Middle frontal gyrus (tissue), 1 donor: ENCODE measurements around the gene UGT1A1.

ENCODE experiments used
- DNase-seq: peaks from one replicate; pipeline ENCODE4 v3.0.0-alpha.2; 2015; ENCODE audit warnings: low spot score; ENCODE audit errors: extremely low spot score

The UGT1A1 gene

DNA sequence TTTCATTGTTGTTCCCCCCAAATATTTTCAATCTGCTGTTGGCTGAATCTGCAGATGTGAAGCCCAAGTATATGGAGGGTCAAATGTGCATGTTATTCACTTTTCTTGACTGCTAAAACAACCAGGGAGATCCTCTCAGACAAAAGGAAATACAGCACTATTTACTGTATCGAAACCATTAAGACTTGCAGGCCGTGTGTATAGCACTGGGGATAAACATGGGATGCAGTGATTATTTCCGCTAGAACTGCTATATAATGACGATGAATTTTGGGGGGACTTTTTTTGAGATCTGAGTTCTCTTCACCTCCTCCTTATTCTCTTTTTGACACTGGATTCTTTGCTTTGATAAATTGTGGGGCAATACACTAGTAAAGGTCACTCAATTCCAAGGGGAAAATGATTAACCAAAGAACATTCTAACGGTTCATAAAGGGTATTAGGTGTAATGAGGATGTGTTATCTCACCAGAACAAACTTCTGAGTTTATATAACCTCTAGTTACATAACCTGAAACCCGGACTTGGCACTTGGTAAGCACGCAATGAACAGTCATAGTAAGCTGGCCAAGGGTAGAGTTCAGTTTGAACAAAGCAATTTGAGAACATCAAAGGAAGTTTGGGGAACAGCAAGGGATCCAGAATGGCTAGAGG is 3.5 kb upstream of the UGT1A1 start:
- DNase-seq = no peak

GRCh38 chr2:233758141-233758540 is 1.9 kb upstream of the UGT1A1 start:
- no peak for DNase-seq

DNA sequence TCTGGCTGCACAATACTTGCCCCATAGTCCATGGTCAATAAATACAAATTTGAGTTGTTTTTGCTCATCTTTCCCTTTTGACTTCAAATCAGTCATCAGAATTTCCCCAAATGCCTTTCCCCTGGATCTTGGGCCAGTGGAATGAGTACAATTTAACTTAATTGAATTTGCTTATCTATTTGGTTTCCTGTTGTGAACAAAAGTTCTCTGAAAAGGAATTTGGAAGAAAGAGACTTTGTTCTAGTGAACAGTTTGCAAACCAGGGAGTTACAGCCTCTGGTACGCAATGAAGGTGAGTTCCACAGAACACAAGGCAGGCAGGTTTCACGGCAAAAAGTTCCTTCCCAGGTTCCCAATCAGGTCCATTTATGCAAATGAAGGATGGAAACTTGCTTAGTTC is 1.2 kb upstream of the UGT1A1 start:
- no peak for DNase-seq

DNA sequence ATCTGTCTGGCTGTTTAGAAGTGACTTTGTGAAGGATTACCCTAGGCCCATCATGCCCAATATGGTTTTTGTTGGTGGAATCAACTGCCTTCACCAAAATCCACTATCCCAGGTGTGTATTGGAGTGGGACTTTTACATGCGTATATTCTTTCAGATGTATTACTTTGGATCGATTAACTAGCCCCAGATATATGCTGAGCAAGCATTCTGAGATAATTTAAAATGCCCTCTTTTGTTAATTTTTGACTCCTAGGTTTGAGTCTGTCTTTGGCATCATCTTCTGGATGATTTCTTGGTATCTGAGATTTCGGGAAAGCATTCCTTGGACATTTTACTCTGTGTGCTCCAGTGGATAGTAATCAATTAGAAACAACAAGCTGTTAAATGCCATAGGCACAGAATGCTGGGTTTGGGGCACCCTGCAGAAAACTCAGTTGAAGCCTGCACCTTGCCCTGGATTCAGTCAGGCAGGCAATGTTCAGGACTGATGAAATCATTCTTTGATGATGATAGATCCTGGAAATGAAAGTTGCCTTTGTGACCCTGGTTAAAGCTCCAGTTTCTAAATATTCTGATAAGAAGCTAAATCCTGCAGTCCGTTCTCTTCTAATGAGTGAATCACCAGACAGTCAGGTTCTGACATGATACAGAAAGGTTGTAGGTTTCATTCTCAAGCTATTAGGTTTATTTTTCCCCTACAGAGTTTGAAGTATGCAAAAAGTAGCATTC is 1.1 kb downstream of the UGT1A1 start:
- DNase-seq = no peak

GRCh38 chr2:233764264-233764663 is 4.2 kb downstream of the UGT1A1 start:
- no peak for DNase-seq

- DNase-seq = no peak
Measured at GRCh38 chr2:233764761-233765160, 4.7 kb downstream of the UGT1A1 start.

- no peak for DNase-seq
Measured at GRCh38 chr2:233766416-233766815, 6.3 kb downstream of the UGT1A1 start.

GRCh38 chr2:233768076-233768475 is 8.0 kb downstream of the UGT1A1 start:
- DNase-seq = no peak

DNA sequence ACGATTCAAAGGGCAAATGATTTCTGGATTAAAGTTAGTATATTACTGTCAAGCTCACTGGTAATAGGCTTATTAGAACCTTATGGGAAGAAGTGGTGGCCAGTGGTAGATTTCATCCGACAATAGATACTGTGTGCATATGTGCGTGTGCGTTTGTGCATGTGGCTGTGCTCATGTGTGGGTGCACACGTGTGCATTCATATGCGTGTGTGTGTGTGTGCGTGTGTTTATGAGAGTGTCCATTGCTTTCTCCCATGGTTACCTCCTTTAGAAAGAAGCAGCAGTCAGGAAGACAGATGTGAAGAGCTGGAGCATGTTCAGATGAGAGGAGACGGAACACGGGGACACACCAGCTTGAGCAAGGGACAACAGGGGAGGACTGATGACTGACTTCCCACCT is 9.2 kb downstream of the UGT1A1 start:
- no peak for DNase-seq

DNA sequence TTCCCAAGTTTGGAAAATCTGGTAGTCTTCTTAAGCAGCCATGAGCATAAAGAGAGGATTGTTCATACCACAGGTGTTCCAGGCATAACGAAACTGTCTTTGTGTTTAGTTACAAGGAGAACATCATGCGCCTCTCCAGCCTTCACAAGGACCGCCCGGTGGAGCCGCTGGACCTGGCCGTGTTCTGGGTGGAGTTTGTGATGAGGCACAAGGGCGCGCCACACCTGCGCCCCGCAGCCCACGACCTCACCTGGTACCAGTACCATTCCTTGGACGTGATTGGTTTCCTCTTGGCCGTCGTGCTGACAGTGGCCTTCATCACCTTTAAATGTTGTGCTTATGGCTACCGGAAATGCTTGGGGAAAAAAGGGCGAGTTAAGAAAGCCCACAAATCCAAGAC is 12.1 kb downstream of the UGT1A1 start:
- no peak for DNase-seq

DNA sequence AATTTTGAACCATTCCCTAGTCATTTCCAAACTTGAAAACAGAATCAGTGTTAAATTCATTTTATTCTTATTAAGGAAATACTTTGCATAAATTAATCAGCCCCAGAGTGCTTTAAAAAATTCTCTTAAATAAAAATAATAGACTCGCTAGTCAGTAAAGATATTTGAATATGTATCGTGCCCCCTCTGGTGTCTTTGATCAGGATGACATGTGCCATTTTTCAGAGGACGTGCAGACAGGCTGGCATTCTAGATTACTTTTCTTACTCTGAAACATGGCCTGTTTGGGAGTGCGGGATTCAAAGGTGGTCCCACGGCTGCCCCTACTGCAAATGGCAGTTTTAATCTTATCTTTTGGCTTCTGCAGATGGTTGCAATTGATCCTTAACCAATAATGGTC is 12.5 kb downstream of the UGT1A1 start:
- no peak for DNase-seq

GRCh38 chr2:233773854-233774253 is 13.8 kb downstream of the UGT1A1 start:
- DNase-seq = no peak

GRCh38 chr2:233775414-233775813 is 15.3 kb downstream of the UGT1A1 start:
- no peak for DNase-seq

- no peak for DNase-seq
Measured at GRCh38 chr2:233778030-233778429, 18.0 kb downstream of the UGT1A1 start, which contains the start of gene MROH2A. Gene MROH2A (plus strand): TSS chr2:233778330. CDS start chr2:233779359, 1,029 bp downstream.

GRCh38 chr2:233779722-233780121 is 19.7 kb downstream of the UGT1A1 start:
- DNase-seq = no peak

GRCh38 chr2:233780771-233781170 is 20.7 kb downstream of the UGT1A1 start:
- DNase-seq = no peak

- no peak for DNase-seq
Measured at GRCh38 chr2:233789554-233789953, 29.5 kb downstream of the UGT1A1 start.

DNA sequence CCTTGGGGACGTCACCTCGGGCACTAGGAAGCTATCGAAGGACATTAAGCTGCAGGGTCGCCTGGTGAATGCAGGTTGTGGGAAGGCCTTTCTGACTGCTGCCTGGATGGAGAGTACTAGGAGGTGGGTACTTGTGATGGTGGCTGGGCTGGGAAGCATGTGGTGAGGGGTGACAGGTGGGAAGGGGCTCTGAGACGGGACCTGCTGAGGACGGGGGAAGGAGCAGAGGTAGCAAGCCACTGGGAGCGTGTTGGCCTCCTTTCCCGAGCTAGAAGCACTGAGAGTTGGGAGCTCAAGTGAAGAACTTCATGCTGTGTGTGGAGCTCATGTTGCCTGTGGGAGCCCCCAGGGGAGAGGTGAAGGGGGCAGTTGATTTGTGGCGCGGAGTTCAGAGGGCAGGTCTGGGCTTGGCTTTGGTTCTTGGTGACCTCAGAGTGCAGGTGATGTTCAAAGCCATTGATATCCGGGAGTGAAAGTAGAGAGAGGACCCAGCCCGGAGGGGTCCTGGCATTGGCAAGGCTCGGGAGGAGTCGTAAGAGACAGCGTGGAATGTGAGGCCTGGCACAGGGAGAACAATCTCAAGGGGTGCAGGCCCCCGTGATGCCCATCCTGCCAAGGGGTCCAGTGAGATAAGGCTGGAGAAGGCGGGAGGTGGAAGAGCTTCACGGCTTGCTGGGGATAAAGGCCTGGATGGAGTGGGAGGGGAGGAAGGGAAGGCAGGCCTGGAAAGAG is 31.2 kb downstream of the UGT1A1 start:
- no peak for DNase-seq

GRCh38 chr2:233791883-233792329 is 31.8 kb downstream of the UGT1A1 start:
- DNase-seq = no peak

DNA sequence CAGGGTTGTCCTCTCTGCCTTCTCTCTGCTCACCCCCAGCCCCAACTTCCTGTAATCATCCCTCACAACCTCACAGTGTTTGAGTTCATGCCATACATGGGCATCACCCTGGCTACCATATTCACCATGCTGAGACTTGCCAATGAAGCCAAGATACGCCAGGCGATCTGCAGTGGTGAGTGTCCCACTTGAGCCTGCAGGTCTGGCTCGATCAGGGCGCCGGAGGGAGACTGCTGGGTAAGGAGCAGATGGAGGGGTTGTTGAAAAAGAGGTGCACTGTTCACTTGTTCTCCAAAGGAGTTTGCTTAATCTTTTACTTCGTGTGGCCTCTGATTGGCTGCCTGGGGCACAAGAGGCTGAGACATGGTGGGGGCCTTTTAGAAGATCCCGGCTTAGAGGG is 32.6 kb downstream of the UGT1A1 start:
- DNase-seq = no peak

GRCh38 chr2:233793465-233794127 is 33.5 kb downstream of the UGT1A1 start:
- no peak for DNase-seq
